Stomach smooth muscle (tissue), 2 donors: ENCODE results near the gene YWHAQ.
"Not testable (repeated sequence)": the region's sequence is repeated elsewhere in the genome, so short reads cannot be mapped to it uniquely, and the experiment has no call there.

Source experiments
- H3K27ac ChIP-seq: one replicate; pipeline ENCODE4 v1.7.0; 2013; ENCODE audit warnings: mild to moderate bottlenecking, low read length, inconsistent platforms
- H3K27me3 ChIP-seq, 2 donors: one replicate each; pipeline ENCODE4 v1.7.0; 2013; ENCODE audit warnings: low read length in 2 of 2; ENCODE audit not compliant: insufficient read depth in 2 of 2, control insufficient read depth in 1 of 2
- H3K36me3 ChIP-seq, 2 donors: one replicate each; pipeline ENCODE4 v1.7.0; 2013; ENCODE audit warnings: low read length in 2 of 2; ENCODE audit not compliant: control insufficient read depth in 2 of 2, insufficient read depth in 2 of 2
- H3K4me1 ChIP-seq: one replicate; pipeline ENCODE4 v1.7.0; 2013; ENCODE audit warnings: low read length; ENCODE audit not compliant: control insufficient read depth, insufficient read depth
- H3K4me3 ChIP-seq, 2 donors: one replicate each; pipeline ENCODE4 v1.7.0; 2013; ENCODE audit warnings: low read length in 2 of 2
- H3K9ac ChIP-seq, 2 donors: one replicate each; pipeline ENCODE4 v1.7.0; 2013; ENCODE audit warnings: low read length in 2 of 2, mild to moderate bottlenecking in 1 of 2
- H3K9me3 ChIP-seq, 2 donors: one replicate each; pipeline ENCODE4 v1.7.0; 2013; ENCODE audit warnings: low read length in 2 of 2; ENCODE audit not compliant: control insufficient read depth in 2 of 2
- donor health status: healthy.
- donor health status: Pancreatic carcinoma.

The YWHAQ gene

GRCh38 chr2:9594366-9595054, 36.3 kb downstream of the YWHAQ start:
- Histone ChIP-seq H3K36me3 (peaks cover 3 to 13% of the 10 kb centered on the region in 2 donors), H3K4me3 (no peak overlapping the region), H3K9me3 (peaks cover 0 to 3% of the 10 kb centered on the region in 2 donors), H3K27ac (no peak overlapping the region), H3K27me3 (no peaks in the 10 kb centered on the region), H3K4me1 (peaks cover 4% of the 10 kb centered on the region), H3K9ac (no peak overlapping the region)

- Histone ChIP-seq H3K4me3 (no peak overlapping the region), H3K27ac (no peak overlapping the region)
Observed at GRCh38 chr2:9593925-9594324, 36.9 kb downstream of the YWHAQ start.

DNA sequence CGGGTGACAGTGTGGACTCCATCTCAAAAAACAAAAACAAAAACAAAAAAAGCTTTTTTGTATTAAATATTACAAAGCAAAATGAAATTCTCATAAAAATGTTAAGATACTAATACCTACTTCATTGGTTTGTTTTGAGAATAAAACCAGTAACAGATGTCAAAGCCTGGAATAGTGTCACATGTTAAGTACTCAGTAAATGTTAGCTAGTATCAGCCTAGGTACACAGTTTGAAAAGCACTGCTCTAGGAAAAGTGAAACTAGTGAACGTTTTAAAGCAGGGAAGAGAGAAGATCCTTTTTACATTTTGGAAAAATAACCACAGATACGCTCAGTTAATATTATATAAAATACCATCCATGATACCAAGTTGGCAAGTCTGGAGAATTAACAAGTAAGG, 38.1 kb downstream of the YWHAQ start:
- Histone ChIP-seq H3K27me3 (no peaks in the 10 kb centered on the region), H3K36me3 (peaks cover 7 to 17% of the 10 kb centered on the region in 2 donors), H3K27ac (no peak overlapping the region), H3K9me3 (no peaks in the 10 kb centered on the region), H3K4me1 (peaks cover 4% of the 10 kb centered on the region), H3K9ac (no peak overlapping the region), H3K4me3 (no peak overlapping the region)

More at GRCh38 chr2:9593925-9594324, 36.9 kb downstream of the YWHAQ start:
- Histone ChIP-seq H3K9ac (no peak overlapping the region), H3K36me3 (peaks cover 3 to 13% of the 10 kb centered on the region in 2 donors), H3K9me3 (no peaks in the 10 kb centered on the region), H3K27me3 (no peaks in the 10 kb centered on the region), H3K4me1 (peaks cover 4% of the 10 kb centered on the region)

GRCh38 chr2:9590641-9591040, 40.2 kb downstream of the YWHAQ start:
- peaks cover 4% of the 10 kb centered on the region for H3K4me1 ChIP-seq
- H3K36me3 ChIP-seq = peaks cover 9 to 22% of the 10 kb centered on the region in 2 donors
- H3K27ac ChIP-seq = no peak overlapping the region
- H3K9me3 ChIP-seq = no peaks in the 10 kb centered on the region
- H3K4me3 ChIP-seq = no peak overlapping the region
- no peak overlapping the region for H3K9ac ChIP-seq
- no peaks in the 10 kb centered on the region for H3K27me3 ChIP-seq

DNA sequence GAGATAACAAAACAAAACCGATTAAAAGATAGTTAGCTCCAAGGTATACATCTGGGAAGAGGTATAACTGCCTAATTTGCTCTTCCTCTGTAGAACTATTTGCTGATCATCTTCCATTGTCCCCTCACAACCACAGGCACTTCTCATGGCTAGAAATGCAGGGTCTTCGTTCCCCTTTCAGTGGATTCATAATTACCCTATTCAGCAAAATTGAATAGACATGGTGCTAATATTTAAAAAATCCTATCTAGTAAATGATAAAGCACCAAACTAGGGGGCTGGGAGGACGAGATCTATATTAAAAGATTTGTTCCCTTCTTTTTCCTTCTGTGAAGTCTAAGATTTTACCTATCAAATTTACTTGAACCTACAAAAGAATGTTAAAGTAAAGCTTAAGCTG, 44.3 kb downstream of the YWHAQ start:
- Histone ChIP-seq H3K27ac (no peak overlapping the region), H3K36me3 (peaks cover 13 to 21% of the 10 kb centered on the region in 2 donors)

GRCh38 chr2:9585486-9585885, 45.3 kb downstream of the YWHAQ start:
- Histone ChIP-seq H3K27ac (no peak overlapping the region), H3K4me1 (no peaks in the 10 kb centered on the region), H3K4me3 (no peak overlapping the region), H3K27me3 (no peaks in the 10 kb centered on the region), H3K36me3 (peaks cover 13 to 14% of the 10 kb centered on the region in 2 donors), H3K9ac (no peak overlapping the region), H3K9me3 (no peaks in the 10 kb centered on the region)

More for the DNA sequence above, 44.3 kb downstream of the YWHAQ start:
- Histone ChIP-seq H3K27me3 (no peaks in the 10 kb centered on the region), H3K4me3 (no peak overlapping the region), H3K4me1 (no peaks in the 10 kb centered on the region), H3K9me3 (no peaks in the 10 kb centered on the region), H3K9ac (no peak overlapping the region)

GRCh38 chr2:9584902-9585301, 45.9 kb downstream of the YWHAQ start:
- not testable (repeated sequence) for H3K9me3 ChIP-seq, H3K27ac ChIP-seq, H3K9ac ChIP-seq, H3K4me1 ChIP-seq, H3K27me3 ChIP-seq, H3K4me3 ChIP-seq
- H3K36me3 ChIP-seq = peaks cover 13 to 16% of the 10 kb centered on the region in 2 donors

GRCh38 chr2:9582624-9583023, 48.2 kb downstream of the YWHAQ start:
- Histone ChIP-seq H3K27ac (no peak overlapping the region), H3K4me3 (no peak overlapping the region), H3K36me3 (peaks cover 8 to 10% of the 10 kb centered on the region in 2 donors), H3K4me1 (no peaks in the 10 kb centered on the region), H3K9ac (no peak overlapping the region), H3K27me3 (no peaks in the 10 kb centered on the region), H3K9me3 (no peaks in the 10 kb centered on the region)

GRCh38 chr2:9578467-9579235, 52.1 kb downstream of the YWHAQ start:
- H3K27ac ChIP-seq = no peak overlapping the region
- no peak overlapping the region for H3K9ac ChIP-seq

GRCh38 chr2:9574331-9574730, 56.5 kb downstream of the YWHAQ start:
- no peaks in the 10 kb centered on the region for H3K4me1 ChIP-seq
- H3K36me3 ChIP-seq = no peaks in the 10 kb centered on the region
- no peaks in the 10 kb centered on the region for H3K27me3 ChIP-seq
- H3K9ac ChIP-seq = no peak overlapping the region
- no peaks in the 10 kb centered on the region for H3K9me3 ChIP-seq
- no peak overlapping the region for H3K4me3 ChIP-seq
- H3K27ac ChIP-seq = no peak overlapping the region

More at GRCh38 chr2:9578467-9579235, 52.1 kb downstream of the YWHAQ start:
- Histone ChIP-seq H3K27me3 (no peaks in the 10 kb centered on the region), H3K9me3 (no peaks in the 10 kb centered on the region), H3K4me3 (no peak overlapping the region), H3K4me1 (no peaks in the 10 kb centered on the region), H3K36me3 (peaks cover 0 to 6% of the 10 kb centered on the region in 2 donors)

- H3K4me3 ChIP-seq = no peak overlapping the region
Observed at GRCh38 chr2:9573840-9574239, 57.0 kb downstream of the YWHAQ start.

More at GRCh38 chr2:9573840-9574239, 57.0 kb downstream of the YWHAQ start:
- Histone ChIP-seq H3K9ac (no peak overlapping the region), H3K36me3 (no peaks in the 10 kb centered on the region), H3K27ac (no peak overlapping the region), H3K9me3 (no peaks in the 10 kb centered on the region), H3K4me1 (no peaks in the 10 kb centered on the region), H3K27me3 (no peaks in the 10 kb centered on the region)
